ENCODE data around the gene ZNF708.
"Not testable (repeated sequence)": the region's sequence is repeated elsewhere in the genome, so short reads cannot be mapped to it uniquely, and the experiment has no call there.

ZNF708 gene

GRCh38 chr19:21328885-21329605, at the start of gene ZNF708:
TSS of gene ZNF708 (minus strand) at chr19:21329410. CDS start at chr19:21329212, 198 bp downstream.
- peak; percentile 96 for DNase-seq (ENCODE audit: low spot score)

- no peak for DNase-seq (ENCODE audit: low spot score)
These were observed 33.1 kb upstream of the ZNF708 start for GRCh38 chr19:21362291-21362690.

- DNase-seq (ENCODE audit: low spot score): peak; percentile 96
These were observed 29.7 kb upstream of the ZNF708 start, which contains the start of gene ZNF738 for GRCh38 chr19:21358768-21359451. TSS of gene ZNF738 (plus strand) at chr19:21359000. CDS start at chr19:21359141, 141 bp downstream.

GRCh38 chr19:21352830-21353229, 23.6 kb upstream of the ZNF708 start:
- DNase-seq (ENCODE audit: low spot score): no peak

GRCh38 chr19:21344841-21345240, 15.6 kb upstream of the ZNF708 start:
- DNase-seq (ENCODE audit: low spot score): not testable (repeated sequence)

- no peak for DNase-seq (ENCODE audit: low spot score)
These were observed 6.5 kb upstream of the ZNF708 start for GRCh38 chr19:21335721-21336120.

- no peak for DNase-seq (ENCODE audit: low spot score)
These were observed 804 bp downstream of the ZNF708 start for GRCh38 chr19:21328406-21328805.

GRCh38 chr19:21326169-21326568, 3.0 kb downstream of the ZNF708 start:
- no peak for DNase-seq (ENCODE audit: low spot score)

GRCh38 chr19:21323000-21323399, 6.2 kb downstream of the ZNF708 start:
- DNase-seq (ENCODE audit: low spot score): peak; percentile 30

GRCh38 chr19:21322528-21322927, 6.7 kb downstream of the ZNF708 start:
- peak; percentile 87 for DNase-seq (ENCODE audit: low spot score)

- no peak for DNase-seq (ENCODE audit: low spot score)
These were observed 7.2 kb downstream of the ZNF708 start for GRCh38 chr19:21321996-21322395.

GRCh38 chr19:21321134-21321533, 8.1 kb downstream of the ZNF708 start:
- DNase-seq (ENCODE audit: low spot score): no peak

GRCh38 chr19:21317821-21318220, 11.4 kb downstream of the ZNF708 start:
- DNase-seq (ENCODE audit: low spot score): no peak

GRCh38 chr19:21314676-21315075, 14.5 kb downstream of the ZNF708 start:
- no peak for DNase-seq (ENCODE audit: low spot score)

GRCh38 chr19:21312807-21313206, 16.4 kb downstream of the ZNF708 start:
- not testable (repeated sequence) for DNase-seq (ENCODE audit: low spot score)

- DNase-seq (ENCODE audit: low spot score): no peak
These were observed 20.4 kb downstream of the ZNF708 start for GRCh38 chr19:21308773-21309172.

GRCh38 chr19:21306881-21307479, 22.2 kb downstream of the ZNF708 start:
- DNase-seq (ENCODE audit: low spot score): not testable (repeated sequence)

- DNase-seq (ENCODE audit: low spot score): not testable (repeated sequence)
These were observed 35.4 kb downstream of the ZNF708 start for GRCh38 chr19:21293768-21294167.

- no peak for DNase-seq (ENCODE audit: low spot score)
These were observed 59.4 kb downstream of the ZNF708 start for GRCh38 chr19:21269813-21270212.

- no peak for DNase-seq (ENCODE audit: low spot score)
These were observed 64.3 kb downstream of the ZNF708 start for GRCh38 chr19:21264891-21265290.

- DNase-seq (ENCODE audit: low spot score): no peak
These were observed 64.8 kb downstream of the ZNF708 start for GRCh38 chr19:21264416-21264815.

- not testable (repeated sequence) for DNase-seq (ENCODE audit: low spot score)
These were observed 68.3 kb downstream of the ZNF708 start for GRCh38 chr19:21260848-21261381.

Data from putamen (tissue), 1 donor.